A549 (cell line): ENCODE measurements around the gene CDH4.

Experiments
- BHLHE40 ChIP-seq: IDR thresholded peaks from 2 replicates; pipeline ENCODE4 v1.6.1; 2012; ENCODE audit warnings: low read depth, low read length, inconsistent platforms
- CBX8 ChIP-seq: fragments of 200-600 bp; sonication (generic); IDR thresholded peaks from 2 replicates; pipeline ENCODE4 v1.6.1; 2016
- CEBPB ChIP-seq, 2 experiments: fragments of >200 bp in 1 of 2; sonication (Bioruptor Twin) in 1 of 2; formaldehyde crosslinking in 1 of 2; IDR thresholded peaks; 2 replicates each; pipeline ENCODE4 v1.6.1; 2012 to 2016
- CTCF ChIP-seq: fragments of >200 bp; sonication (Bioruptor Twin); formaldehyde crosslinking; IDR thresholded peaks from 3 replicates; pipeline ENCODE4 v1.5.1; 2016
- KDM5A ChIP-seq: fragments of 200-600 bp; sonication (generic); IDR thresholded peaks from 2 replicates; pipeline ENCODE4 v1.6.1; 2016; ENCODE audit warnings: antibody characterized with exemption, mild to moderate bottlenecking
- RAD21 ChIP-seq, 2 experiments: fragments of >200 bp in 1 of 2; sonication (Bioruptor Twin) in 1 of 2; formaldehyde crosslinking in 1 of 2; IDR thresholded peaks in 1 of 2; conservative IDR thresholded peaks in 1 of 2; 2 replicates in 1 of 2; 3 replicates in 1 of 2; pipeline ENCODE4 v1.6.1; 2012 to 2018; ENCODE audit warnings: inconsistent platforms in 1 of 2
- RCOR1 ChIP-seq: fragments of 150-350 bp; IDR thresholded peaks from 2 replicates; pipeline ENCODE4 v1.6.1; 2014; ENCODE audit warnings: antibody characterized with exemption, low read length, low read depth
- TF ChIP-seq, protein P1 (sequence below): fragments of 200-600 bp; sonication (generic); IDR thresholded peaks from 2 replicates; pipeline ENCODE4 v1.6.1; 2016; ENCODE audit warnings: antibody characterized with exemption, mild to moderate bottlenecking, moderate library complexity

DNA sequence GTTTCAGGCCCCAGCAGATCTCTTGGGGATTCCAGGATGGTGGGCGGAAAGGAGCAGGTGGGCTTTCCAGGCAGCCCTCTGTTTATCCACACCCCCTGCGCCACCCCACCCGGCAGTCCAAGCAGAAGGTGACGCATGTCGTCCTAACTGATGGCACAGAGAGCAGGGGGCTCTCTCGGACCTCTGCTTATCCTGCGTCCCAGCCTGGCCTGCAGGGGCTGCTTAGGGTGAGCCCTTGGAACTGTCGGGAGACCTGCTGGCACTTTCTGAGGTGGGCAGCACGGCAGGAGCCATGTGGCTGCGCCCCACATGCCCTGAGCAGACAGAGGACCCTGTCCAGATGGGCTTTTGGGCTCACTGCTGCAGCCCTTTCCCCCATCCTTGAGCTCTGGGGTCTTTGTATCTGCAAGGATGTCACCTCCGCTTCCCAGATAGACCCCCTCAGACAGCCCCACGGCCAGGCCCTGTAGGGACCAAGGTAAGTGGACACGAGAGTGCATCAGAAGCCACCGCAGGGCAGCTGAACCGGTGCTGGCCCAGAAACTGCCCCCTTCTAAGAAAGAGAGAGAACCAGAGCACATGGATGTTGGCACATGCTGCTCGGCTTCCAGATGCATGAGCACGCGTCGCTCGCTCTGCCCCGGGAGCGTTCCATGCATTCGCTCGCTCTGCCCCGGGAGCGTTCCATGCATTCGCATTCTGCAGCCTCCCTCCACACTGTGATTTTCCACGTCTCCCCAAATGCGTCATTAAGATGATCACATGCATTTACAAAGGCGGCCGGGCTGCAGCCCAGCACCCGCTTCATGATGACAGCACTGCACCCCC is 566.9 kb downstream of the CDH4 start:
- TF ChIP-seq CTCF (no peak), KDM5A (no peak), RAD21 (conservative IDR thresholded peaks at IDR 0.05 in 1 of 2, IDR thresholded peaks at IDR 0.05 in 1 of 2) (no peak), RCOR1 (no peak), CBX8 (no peak), BHLHE40 (no peak), CEBPB (IDR thresholded peaks at IDR 0.05) (no peak)
- TF ChIP-seq, protein P1, sequence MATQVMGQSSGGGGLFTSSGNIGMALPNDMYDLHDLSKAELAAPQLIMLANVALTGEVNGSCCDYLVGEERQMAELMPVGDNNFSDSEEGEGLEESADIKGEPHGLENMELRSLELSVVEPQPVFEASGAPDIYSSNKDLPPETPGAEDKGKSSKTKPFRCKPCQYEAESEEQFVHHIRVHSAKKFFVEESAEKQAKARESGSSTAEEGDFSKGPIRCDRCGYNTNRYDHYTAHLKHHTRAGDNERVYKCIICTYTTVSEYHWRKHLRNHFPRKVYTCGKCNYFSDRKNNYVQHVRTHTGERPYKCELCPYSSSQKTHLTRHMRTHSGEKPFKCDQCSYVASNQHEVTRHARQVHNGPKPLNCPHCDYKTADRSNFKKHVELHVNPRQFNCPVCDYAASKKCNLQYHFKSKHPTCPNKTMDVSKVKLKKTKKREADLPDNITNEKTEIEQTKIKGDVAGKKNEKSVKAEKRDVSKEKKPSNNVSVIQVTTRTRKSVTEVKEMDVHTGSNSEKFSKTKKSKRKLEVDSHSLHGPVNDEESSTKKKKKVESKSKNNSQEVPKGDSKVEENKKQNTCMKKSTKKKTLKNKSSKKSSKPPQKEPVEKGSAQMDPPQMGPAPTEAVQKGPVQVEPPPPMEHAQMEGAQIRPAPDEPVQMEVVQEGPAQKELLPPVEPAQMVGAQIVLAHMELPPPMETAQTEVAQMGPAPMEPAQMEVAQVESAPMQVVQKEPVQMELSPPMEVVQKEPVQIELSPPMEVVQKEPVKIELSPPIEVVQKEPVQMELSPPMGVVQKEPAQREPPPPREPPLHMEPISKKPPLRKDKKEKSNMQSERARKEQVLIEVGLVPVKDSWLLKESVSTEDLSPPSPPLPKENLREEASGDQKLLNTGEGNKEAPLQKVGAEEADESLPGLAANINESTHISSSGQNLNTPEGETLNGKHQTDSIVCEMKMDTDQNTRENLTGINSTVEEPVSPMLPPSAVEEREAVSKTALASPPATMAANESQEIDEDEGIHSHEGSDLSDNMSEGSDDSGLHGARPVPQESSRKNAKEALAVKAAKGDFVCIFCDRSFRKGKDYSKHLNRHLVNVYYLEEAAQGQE, result no peak
